Measurements from ENCODE around the gene TMEM247.

GRCh38 chr2:46471019-46471583 lies 8.3 kb upstream of the TMEM247 start:
- TF ChIP-seq REST (IDR thresholded peaks at IDR 0.05; ENCODE audit: insufficient read depth in 1 of 2, low read depth in 2 of 2, low read length in 2 of 2) (no peak), TAF1 (IDR thresholded peaks at IDR 0.05; ENCODE audit: borderline replicate concordance, insufficient read depth, low read length) (no peak), POLR2AphosphoS5 (IDR thresholded peaks at IDR 0.05; ENCODE audit: low read depth, low read length) (no peak)

Measured in PFSK-1 (cell line).